ENCODE measurements around the gene CREB3. TPM values are rescaled to one million over a fixed set of nuclear protein-coding genes. Genes with fewer than 3 reads are reported as not detected.

The CREB3 gene
- total and polyA plus RNA-seq, 9 of the 15 experiments (the other 6 are each of a cell fraction or from before 2014, with no cell fraction given): 5.7 to 18.3 (median 14.9) TPM

- no peak for TF ChIP-seq BRD4 (IDR thresholded peaks at IDR 0.05)
Measured at GRCh38 chr9:35743452-35743851, 11.0 kb downstream of the CREB3 start (continued).

- H3K27ac ChIP-seq (ENCODE audit: extremely low read depth, low read depth, low read length): no peak overlapping the region
- no peak overlapping the region for H3K4me3 ChIP-seq
- peaks cover under 1 to 14% of the 10 kb centered on the region in 2 experiments; a peak in 3 of 5 replicates for H3K4me1 ChIP-seq (replicated peaks in 1 of 2; ENCODE audit: control insufficient read depth in 2 of 2, insufficient read depth in 2 of 2, low read length in 2 of 2)
- peaks cover 19% of the 10 kb centered on the region for H4K20me1 ChIP-seq (replicated peaks; ENCODE audit: control insufficient read depth, insufficient read depth, low read length)
- H3K4me2 ChIP-seq (ENCODE audit: insufficient read depth, low read length): no peak overlapping the region
- H3K9me1 ChIP-seq (ENCODE audit: control insufficient read depth, insufficient read depth, low read length): peaks cover 6% of the 10 kb centered on the region
- H3K36me3 ChIP-seq (ENCODE audit: control insufficient read depth, insufficient read depth, low read length): peaks cover 68% of the 10 kb centered on the region
- peaks cover 59% of the 10 kb centered on the region for H3K79me2 ChIP-seq (ENCODE audit: control insufficient read depth, insufficient read depth, low read length)
- FAIRE-seq (no peak), ATAC-seq (no peak), DNase-seq (ENCODE audit: extremely low read depth in 1 of 4, low spot score in 3 of 4) (no peak)
- H3K27me3 ChIP-seq (ENCODE audit: control insufficient read depth in 2 of 2, insufficient read depth in 2 of 2, low read length in 2 of 2): no peaks in the 10 kb centered on the region
- ChIA-PET POLR2A (interaction anchor here (0.8 kb wide), 1 partner anchor 15 kb away, joined by 6 read pairs; no protein-coding TSS in a partner anchor), CTCF (ENCODE audit: low intra/inter-chr PET ratio) (no interaction called here)
- intact Hi-C loops (cut with micrococcal nuclease) (no loop called here), in situ Hi-C loops (cut with MboI) (no loop called here)
- H3K9ac ChIP-seq (ENCODE audit: insufficient read depth in 1 of 2, low read depth in 2 of 2, low read length in 2 of 2): no peak overlapping the region
- 93% methylated on average over 5 of the region's 8 CpGs for WGBS (ENCODE audit: insufficient coverage, low coverage, missing lambda C conversion rate)
- no peak for TF ChIP-seq ZNF785 (CRISPR knock-in tag; IDR thresholded peaks at IDR 0.05)
- no peak for TF ChIP-seq KLF6 (CRISPR knock-in tag; IDR thresholded peaks at IDR 0.05; ENCODE audit: borderline replicate concordance)
- TF ChIP-seq SMARCE1 (IDR thresholded peaks at IDR 0.05): no peak
- TF ChIP-seq BHLHE40 (IDR thresholded peaks at IDR 0.05; ENCODE audit: low read length): no peak
- no peak for TF ChIP-seq ZNF124 (CRISPR knock-in tag; IDR thresholded peaks at IDR 0.05)
- no peak for TF ChIP-seq DMBX1 (CRISPR knock-in tag; IDR thresholded peaks at IDR 0.05; ENCODE audit: borderline replicate concordance)
- TF ChIP-seq SMC3 (conservative IDR thresholded peaks at IDR 0.05; ENCODE audit: insufficient read depth, low read depth, low read length): no peak
- TF ChIP-seq ZNF79 (CRISPR knock-in tag; IDR thresholded peaks at IDR 0.05; ENCODE audit: low read depth): no peak
- TF ChIP-seq ZNF217 (CRISPR knock-in tag; IDR thresholded peaks at IDR 0.05): no peak
- TF ChIP-seq MYC (IDR thresholded peaks at IDR 0.05; ENCODE audit: low read depth, low read length): no peak
- no peak for TF ChIP-seq MYC (CRISPR knock-in tag; IDR thresholded peaks at IDR 0.05; ENCODE audit: borderline replicate concordance, low read depth)
- TF ChIP-seq NONO (IDR thresholded peaks at IDR 0.05; ENCODE audit: low read depth in 2 of 2, low read length in 1 of 2): no peak
- no peak for TF ChIP-seq ZFP1 (CRISPR knock-in tag; IDR thresholded peaks at IDR 0.05)
- TF ChIP-seq ETV5 (CRISPR knock-in tag; IDR thresholded peaks at IDR 0.05; ENCODE audit: low read depth): no peak
- TF ChIP-seq, protein P1, sequence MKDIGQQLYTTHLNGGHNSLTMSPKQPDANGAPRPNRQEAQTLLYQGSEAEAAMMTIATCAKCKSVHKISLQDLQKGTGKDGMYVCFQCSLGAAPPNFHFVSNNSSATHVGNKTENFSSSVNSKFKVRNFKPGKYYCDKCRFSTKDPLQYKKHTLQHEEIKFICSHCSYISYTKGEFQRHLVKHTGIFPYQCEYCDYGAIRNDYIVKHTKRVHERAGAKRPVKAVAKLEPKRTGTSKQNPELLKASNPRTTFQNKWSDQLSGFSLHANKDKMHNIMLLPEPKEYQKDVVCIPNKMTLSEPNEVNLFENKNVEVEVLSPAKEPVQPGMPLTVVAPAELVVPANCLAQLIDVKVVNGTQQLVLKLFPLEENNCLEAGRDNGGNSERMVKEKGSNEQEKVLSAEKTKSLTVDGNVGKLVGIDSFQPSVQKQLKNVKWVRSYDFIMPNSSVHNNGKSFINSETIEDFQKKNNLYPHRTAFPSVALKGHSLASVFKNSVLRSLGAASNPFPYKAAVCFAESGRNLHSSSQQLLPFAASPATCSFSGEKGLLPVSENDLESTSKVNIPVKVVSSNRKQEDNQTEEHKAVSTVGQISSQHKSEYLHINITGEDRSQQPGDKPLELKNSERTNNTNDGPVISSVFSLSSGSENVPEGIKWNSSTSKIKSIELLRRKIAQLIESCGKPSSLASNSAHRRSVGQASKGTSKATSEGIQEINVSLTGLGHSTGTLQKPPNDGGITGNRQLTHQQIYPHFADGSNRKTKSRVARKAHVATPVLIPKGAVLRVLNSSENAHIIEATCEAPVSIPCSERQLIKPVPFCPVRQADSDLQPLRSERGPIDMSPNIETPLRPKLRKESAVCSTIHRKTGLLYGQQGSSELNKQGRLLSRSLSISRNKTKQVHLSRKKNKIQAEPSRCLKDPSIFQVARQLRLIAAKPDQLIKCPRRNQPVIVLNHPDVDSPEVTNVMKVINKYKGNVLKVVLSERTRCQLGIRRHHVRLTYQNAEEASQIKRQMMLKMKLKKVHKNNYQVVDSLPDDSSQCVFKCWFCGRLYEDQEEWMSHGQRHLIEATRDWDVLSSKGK (CRISPR knock-in tag; IDR thresholded peaks at IDR 0.05): no peak
- H3K9me3 ChIP-seq (replicated peaks; ENCODE audit: control insufficient read depth, insufficient read depth, low read depth, low read length): no peaks in the 10 kb centered on the region
- H2AFZ ChIP-seq (ENCODE audit: low read depth, low read length): no peak overlapping the region
- BruUV-seq (replicated peaks): no TSS peak
Measured at GRCh38 chr9:35743880-35744518, 11.5 kb downstream of the CREB3 start.
